Right lung (tissue), 5 donors: ENCODE results near the gene GPR162. TPM values are rescaled to one million over a fixed set of nuclear protein-coding genes. Genes with fewer than 3 reads are reported as not detected.

Experiments
- DNase-seq, 2 donors: peaks; one replicate each; pipeline ENCODE4 v3.0.0-alpha.2; 2013
- polyA plus RNA-seq, 5 donors: library from polyadenylated mRNA; unstranded; fragments of 120-200 nt; gene quantifications; one replicate each; pipeline versions ENCODE4 v1.2.1 to v1.2.3, GENCODE V29; 2013; ENCODE audit warnings: inconsistent platforms in 1 of 5, low replicate concordance in 1 of 5; ENCODE audit not compliant: insufficient read length in 5 of 5, insufficient read depth in 1 of 5

The GPR162 gene
- polyA plus RNA-seq, 5 donors = 7.1 to 17.0 (median 12.1) TPM

- no peak for DNase-seq
Measured at GRCh38 chr12:6834254-6834653, 12.6 kb downstream of the GPR162 start.

- no peak for DNase-seq
Measured at GRCh38 chr12:6834873-6835272, 13.3 kb downstream of the GPR162 start.

- DNase-seq = no peak
Measured at GRCh38 chr12:6836851-6837250, 15.2 kb downstream of the GPR162 start.

- no peak for DNase-seq
Measured at GRCh38 chr12:6837370-6838060, 15.9 kb downstream of the GPR162 start.

GRCh38 chr12:6838854-6839253 is 17.2 kb downstream of the GPR162 start:
- DNase-seq = no peak

- DNase-seq = no peak
Measured at GRCh38 chr12:6839482-6840201, 18.0 kb downstream of the GPR162 start.

- no peak for DNase-seq
Measured at GRCh38 chr12:6840330-6840729, 18.7 kb downstream of the GPR162 start.

GRCh38 chr12:6840761-6841515 is 19.3 kb downstream of the GPR162 start, which contains the start of gene GNB3:
Gene GNB3 (plus strand): TSS chr12:6840925. CDS start chr12:6841288, 363 bp downstream.
- no peak for DNase-seq

- DNase-seq = no peak
Measured at GRCh38 chr12:6842075-6842474, 20.5 kb downstream of the GPR162 start.

- DNase-seq = no peak
Measured at GRCh38 chr12:6843118-6843902, 21.7 kb downstream of the GPR162 start.

- DNase-seq = no peak
Measured at GRCh38 chr12:6845395-6845794, 23.8 kb downstream of the GPR162 start.

- DNase-seq = no peak
Measured at GRCh38 chr12:6846316-6846869, 24.8 kb downstream of the GPR162 start.

GRCh38 chr12:6847676-6848075 is 26.1 kb downstream of the GPR162 start:
- no peak for DNase-seq

- DNase-seq = no peak
Measured at GRCh38 chr12:6849427-6849826, 27.8 kb downstream of the GPR162 start.

GRCh38 chr12:6849976-6850560 is 28.4 kb downstream of the GPR162 start:
- DNase-seq = no peak

GRCh38 chr12:6850796-6851152 is 29.2 kb downstream of the GPR162 start:
- DNase-seq = no peak

- peak; percentile 93 to 96 for DNase-seq
Measured at GRCh38 chr12:6851153-6851920, 29.7 kb downstream of the GPR162 start, which contains the start of gene CDCA3. Gene CDCA3 (minus strand): TSS chr12:6851286. CDS start chr12:6850952, 334 bp downstream.

GRCh38 chr12:6851921-6852650 is 30.5 kb downstream of the GPR162 start, which contains the start of gene USP5:
Gene USP5 (plus strand): TSS chr12:6852150. CDS start chr12:6852180, 30 bp downstream.
- peak; percentile 99 for DNase-seq

- DNase-seq = peak in 1 of 2 donors; percentile 28
Measured at GRCh38 chr12:6852651-6853354, 31.2 kb downstream of the GPR162 start.
